ENCODE measurements around the gene AP2B1.

DNA sequence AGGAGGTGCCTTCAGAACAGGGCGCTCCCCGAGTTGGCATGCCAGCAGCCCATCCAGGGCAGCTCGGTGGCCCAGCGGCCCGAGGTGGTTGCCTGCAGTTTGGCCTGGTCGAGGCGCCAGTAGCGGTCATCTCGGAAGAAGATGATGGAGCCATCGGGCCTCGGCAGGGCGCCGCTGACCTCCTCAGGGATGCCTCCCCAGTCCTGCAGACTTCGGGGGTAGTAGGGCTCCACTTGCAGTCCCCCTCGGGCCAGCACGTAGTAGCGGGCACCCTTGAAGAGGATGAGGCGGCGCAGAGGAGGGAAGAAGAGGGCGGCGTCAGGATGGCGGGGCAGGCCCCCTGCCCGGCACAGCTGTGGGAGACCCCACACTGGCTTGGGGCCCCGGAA lies 179.4 kb downstream of the AP2B1 start:
- TF ChIP-seq, protein P1, sequence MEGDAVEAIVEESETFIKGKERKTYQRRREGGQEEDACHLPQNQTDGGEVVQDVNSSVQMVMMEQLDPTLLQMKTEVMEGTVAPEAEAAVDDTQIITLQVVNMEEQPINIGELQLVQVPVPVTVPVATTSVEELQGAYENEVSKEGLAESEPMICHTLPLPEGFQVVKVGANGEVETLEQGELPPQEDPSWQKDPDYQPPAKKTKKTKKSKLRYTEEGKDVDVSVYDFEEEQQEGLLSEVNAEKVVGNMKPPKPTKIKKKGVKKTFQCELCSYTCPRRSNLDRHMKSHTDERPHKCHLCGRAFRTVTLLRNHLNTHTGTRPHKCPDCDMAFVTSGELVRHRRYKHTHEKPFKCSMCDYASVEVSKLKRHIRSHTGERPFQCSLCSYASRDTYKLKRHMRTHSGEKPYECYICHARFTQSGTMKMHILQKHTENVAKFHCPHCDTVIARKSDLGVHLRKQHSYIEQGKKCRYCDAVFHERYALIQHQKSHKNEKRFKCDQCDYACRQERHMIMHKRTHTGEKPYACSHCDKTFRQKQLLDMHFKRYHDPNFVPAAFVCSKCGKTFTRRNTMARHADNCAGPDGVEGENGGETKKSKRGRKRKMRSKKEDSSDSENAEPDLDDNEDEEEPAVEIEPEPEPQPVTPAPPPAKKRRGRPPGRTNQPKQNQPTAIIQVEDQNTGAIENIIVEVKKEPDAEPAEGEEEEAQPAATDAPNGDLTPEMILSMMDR (IDR thresholded peaks at IDR 0.05): no peak
- TF ChIP-seq POLR2A (IDR thresholded peaks at IDR 0.05): no peak

Data from lower leg skin (tissue), 3 donors.